GM12801 (cell line): ENCODE results near the gene ENPP7.

ENCODE experiments used
- CTCF ChIP-seq: IDR thresholded peaks from one replicate; pipeline ENCODE4 v1.5.1; 2011; ENCODE audit warnings: control low read depth; ENCODE audit not compliant: insufficient read length; ENCODE audit errors: extremely low read depth

Gene ENPP7

GRCh38 chr17:79730769-79731483, at the start of gene ENPP7:
Gene ENPP7, plus strand, starts transcription at chr17:79730943. Its CDS starts 197 bp downstream, at chr17:79731140.
- TF ChIP-seq CTCF, result no peak

GRCh38 chr17:79681101-79681621, 49.6 kb upstream of the ENPP7 start:
- no peak for TF ChIP-seq CTCF

GRCh38 chr17:79681628-79682261, 49.0 kb upstream of the ENPP7 start:
- no peak for TF ChIP-seq CTCF

GRCh38 chr17:79683365-79683764, 47.4 kb upstream of the ENPP7 start:
- no peak for TF ChIP-seq CTCF

GRCh38 chr17:79684132-79684985, 46.4 kb upstream of the ENPP7 start:
- TF ChIP-seq CTCF, result no peak

- TF ChIP-seq CTCF, result no peak
These were observed 45.6 kb upstream of the ENPP7 start for GRCh38 chr17:79685121-79685520.

GRCh38 chr17:79686476-79686875, 44.3 kb upstream of the ENPP7 start:
- TF ChIP-seq CTCF, result no peak
